SJSA1 (cell line): ENCODE data around the gene NCSTN. TPM values are rescaled to one million over a fixed set of nuclear protein-coding genes. Genes with fewer than 3 reads are reported as not detected.
A peak's percentile ranks its signal among the peaks of the same experiment; 100 is the strongest.

Experiments used
- DNase-seq, 2 experiments: peaks; one replicate each; pipeline ENCODE4 v3.0.0-alpha.2; 2015 to 2020; ENCODE audit warnings: low spot score in 2 of 2, low read depth in 1 of 2
- H3K27ac ChIP-seq: fragments of 250-450 bp; sonication (Bioruptor Pico); 2 replicates; pipeline ENCODE4 v1.5.1; 2020; ENCODE audit warnings: mild to moderate bottlenecking, moderate library complexity
- H3K27me3 ChIP-seq: fragments of 250-450 bp; sonication (Bioruptor Pico); replicated peaks from 2 replicates; pipeline ENCODE4 v1.5.1; 2020; ENCODE audit warnings: mild to moderate bottlenecking, moderate library complexity
- H3K36me3 ChIP-seq: fragments of 250-450 bp; sonication (Bioruptor Pico); 2 replicates; pipeline ENCODE4 v1.5.1; 2020; ENCODE audit warnings: mild to moderate bottlenecking
- H3K4me1 ChIP-seq: fragments of 250-450 bp; sonication (Bioruptor Pico); replicated peaks from 2 replicates; pipeline ENCODE4 v1.6.1; 2021; ENCODE audit warnings: mild to moderate bottlenecking
- H3K4me3 ChIP-seq: fragments of 250-450 bp; sonication (Bioruptor Pico); 2 replicates; pipeline ENCODE4 v1.5.1; 2020; ENCODE audit warnings: mild to moderate bottlenecking
- H3K9me3 ChIP-seq: fragments of 250-450 bp; sonication (Bioruptor Pico); replicated peaks from 2 replicates; pipeline ENCODE4 v1.5.1; 2020; ENCODE audit warnings: mild to moderate bottlenecking
- total RNA-seq: library from RNA; depleted of rRNA; stranded (reverse); fragments of >200 nt; shearing (Covaris generic); gene quantifications from 2 replicates; pipeline ENCODE4 v1.2.3, GENCODE V29; 2014; rRNA removed

The NCSTN gene
- 48.4 and 58.5 TPM in 2 replicates for total RNA-seq

- peak within 1 kb of the TSS; percentile 73 for H3K4me3 ChIP-seq
- H3K27ac ChIP-seq = peak within 1 kb of the TSS; percentile 78
- no peaks in the 10 kb centered on the region for H3K27me3 ChIP-seq
- H3K36me3 ChIP-seq = peaks cover 76% of the 10 kb centered on the region
- peaks cover 13% of the 10 kb centered on the region for H3K4me1 ChIP-seq
- DNase-seq = peak; percentile 94 to 95
- no peaks in the 10 kb centered on the region for H3K9me3 ChIP-seq
Measured at GRCh38 chr1:160342953-160343869, at the start of gene NCSTN, which contains the start of gene COPA. Gene NCSTN (plus strand): TSS chr1:160343383. CDS start chr1:160343397, 14 bp downstream. Gene COPA (minus strand): TSS chr1:160343250. CDS start chr1:160343170, 80 bp downstream.

- Histone ChIP-seq H3K27ac (no peak overlapping the region), H3K27me3 (no peaks in the 10 kb centered on the region), H3K4me1 (no peaks in the 10 kb centered on the region), H3K4me3 (no peak overlapping the region), H3K9me3 (0 out of 2 replicates have a peak, but pooled peaks cover 2% of the 10 kb centered on the region), H3K36me3 (peaks cover 98% of the 10 kb centered on the region)
- DNase-seq = no peak
Measured at GRCh38 chr1:160296036-160296435, 47.1 kb upstream of the NCSTN start.

DNA sequence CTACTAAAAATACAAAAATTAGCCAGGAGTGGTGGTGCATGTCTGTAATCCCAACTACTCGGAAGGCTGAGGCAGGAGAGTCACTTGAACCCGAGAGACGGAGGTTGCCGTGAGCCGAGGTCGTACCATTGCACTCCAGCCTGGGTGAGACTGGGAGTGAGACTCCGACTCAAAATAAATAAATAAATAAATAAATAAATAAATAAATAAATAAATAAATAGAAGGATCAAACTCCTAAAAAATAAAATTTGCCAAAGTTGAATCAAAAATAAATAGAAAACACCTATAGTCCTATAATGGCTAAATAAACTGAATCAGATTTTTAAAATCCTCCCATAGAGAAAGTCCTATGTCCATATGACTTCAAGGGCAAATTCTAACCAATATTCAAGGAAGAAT lies 43.0 kb upstream of the NCSTN start:
- no peaks in the 10 kb centered on the region for H3K27me3 ChIP-seq
- H3K4me3 ChIP-seq = no peak overlapping the region
- DNase-seq = no peak
- peaks cover 93% of the 10 kb centered on the region for H3K36me3 ChIP-seq
- H3K4me1 ChIP-seq = no peaks in the 10 kb centered on the region
- no peaks in the 10 kb centered on the region for H3K9me3 ChIP-seq
- no peak overlapping the region for H3K27ac ChIP-seq

GRCh38 chr1:160307118-160307791 lies 35.9 kb upstream of the NCSTN start:
- peaks cover 98% of the 10 kb centered on the region for H3K36me3 ChIP-seq
- H3K4me1 ChIP-seq = no peaks in the 10 kb centered on the region
- no peaks in the 10 kb centered on the region for H3K9me3 ChIP-seq
- no peak overlapping the region for H3K4me3 ChIP-seq
- no peak for DNase-seq
- no peaks in the 10 kb centered on the region for H3K27me3 ChIP-seq
- no peak overlapping the region for H3K27ac ChIP-seq

DNA sequence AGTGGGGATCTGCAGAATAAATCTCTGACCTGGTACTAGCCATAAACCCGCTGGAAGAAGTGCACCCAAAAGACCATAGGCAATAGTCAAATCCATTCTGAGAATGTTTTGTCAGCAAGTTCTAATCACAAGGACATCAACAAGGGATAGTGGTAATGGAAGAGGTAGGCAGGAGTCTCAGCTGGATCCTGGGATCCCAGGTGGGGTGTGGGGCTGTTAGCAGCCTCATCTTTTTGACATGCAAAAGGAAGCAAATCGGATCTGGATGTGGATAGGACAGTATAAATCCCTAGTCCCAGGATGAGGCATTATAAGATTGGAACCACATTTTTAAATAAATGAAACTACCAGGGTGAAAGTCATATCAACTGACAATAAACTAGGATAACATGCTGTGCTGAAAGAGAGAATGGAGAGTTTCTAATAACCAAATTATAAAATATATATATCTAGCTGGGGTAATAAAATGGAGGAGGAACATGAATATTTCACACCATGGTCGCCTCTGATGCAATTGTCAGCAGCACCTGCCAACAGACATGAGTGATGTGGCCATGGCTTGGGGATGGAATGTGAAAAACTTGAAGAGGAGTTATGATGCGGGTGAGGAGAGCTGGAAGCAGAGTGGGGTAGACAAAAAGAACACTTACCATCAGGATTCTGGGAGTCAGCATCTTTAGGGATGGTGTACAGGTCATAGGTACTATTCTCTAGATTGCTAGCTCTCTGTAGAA lies 34.6 kb upstream of the NCSTN start:
- no peaks in the 10 kb centered on the region for H3K27me3 ChIP-seq
- H3K9me3 ChIP-seq = no peaks in the 10 kb centered on the region
- no peak overlapping the region for H3K4me3 ChIP-seq
- H3K36me3 ChIP-seq = peaks cover 100% of the 10 kb centered on the region
- H3K27ac ChIP-seq = no peak overlapping the region
- H3K4me1 ChIP-seq = no peaks in the 10 kb centered on the region
- DNase-seq = no peak

DNA sequence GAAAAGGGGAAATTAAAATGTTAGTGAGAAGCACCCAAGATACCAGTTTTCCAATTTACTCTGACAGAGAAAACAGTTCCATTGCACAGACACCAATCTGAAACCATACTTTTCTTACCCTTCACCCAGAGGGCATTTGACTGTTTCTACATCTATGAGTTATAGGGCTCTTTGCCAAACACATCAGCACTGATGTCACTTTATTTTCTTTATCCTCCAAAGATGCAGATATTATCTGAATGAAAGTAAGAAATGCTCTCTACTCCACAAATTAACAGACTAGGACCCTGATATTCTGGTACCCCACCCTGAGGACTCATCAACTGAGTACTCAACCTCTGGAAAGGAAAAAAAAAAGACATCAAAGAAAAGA lies 34.0 kb upstream of the NCSTN start:
- H3K36me3 ChIP-seq = peaks cover 100% of the 10 kb centered on the region
- H3K4me3 ChIP-seq = no peak overlapping the region
- no peak overlapping the region for H3K27ac ChIP-seq
- no peaks in the 10 kb centered on the region for H3K27me3 ChIP-seq
- H3K9me3 ChIP-seq = no peaks in the 10 kb centered on the region
- DNase-seq = no peak
- no peaks in the 10 kb centered on the region for H3K4me1 ChIP-seq

DNA sequence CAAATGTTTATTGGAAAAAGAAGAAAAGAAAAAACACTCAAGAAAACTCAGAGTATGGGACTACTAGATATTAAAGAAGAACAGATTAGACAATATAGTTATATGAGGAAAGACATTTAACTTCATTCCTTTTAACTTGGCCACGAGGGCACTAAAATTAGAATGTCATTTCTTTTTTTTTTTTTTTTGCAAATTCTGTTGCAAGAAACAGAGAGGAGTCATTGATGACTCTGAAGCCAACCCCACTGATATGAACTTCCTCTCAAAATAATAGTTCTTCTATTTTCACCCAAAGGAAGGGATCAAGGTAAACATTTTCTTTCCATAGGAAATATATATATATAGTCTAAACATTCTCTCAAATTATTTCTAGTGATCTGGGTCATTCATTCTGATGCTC lies 33.6 kb upstream of the NCSTN start:
- H3K9me3 ChIP-seq = no peaks in the 10 kb centered on the region
- no peak overlapping the region for H3K27ac ChIP-seq
- H3K36me3 ChIP-seq = peaks cover 100% of the 10 kb centered on the region
- DNase-seq = no peak
- H3K4me1 ChIP-seq = no peaks in the 10 kb centered on the region
- H3K4me3 ChIP-seq = no peak overlapping the region
- no peaks in the 10 kb centered on the region for H3K27me3 ChIP-seq

- Histone ChIP-seq H3K27me3 (no peaks in the 10 kb centered on the region), H3K4me1 (no peaks in the 10 kb centered on the region), H3K9me3 (no peaks in the 10 kb centered on the region), H3K36me3 (peaks cover 88% of the 10 kb centered on the region), H3K4me3 (no peak overlapping the region), H3K27ac (no peak overlapping the region)
- no peak for DNase-seq
Measured at GRCh38 chr1:160315359-160315758, 27.8 kb upstream of the NCSTN start.

- H3K36me3 ChIP-seq = peaks cover 80% of the 10 kb centered on the region
- no peaks in the 10 kb centered on the region for H3K27me3 ChIP-seq
- H3K27ac ChIP-seq = no peak overlapping the region
- DNase-seq = no peak
- H3K9me3 ChIP-seq = no peaks in the 10 kb centered on the region
- H3K4me3 ChIP-seq = no peak overlapping the region
- no peaks in the 10 kb centered on the region for H3K4me1 ChIP-seq
Measured at GRCh38 chr1:160322831-160323230, 20.4 kb upstream of the NCSTN start.

- Histone ChIP-seq H3K27me3 (no peaks in the 10 kb centered on the region), H3K9me3 (no peaks in the 10 kb centered on the region), H3K4me3 (no peak overlapping the region), H3K27ac (no peak overlapping the region), H3K36me3 (peaks cover 91% of the 10 kb centered on the region), H3K4me1 (no peaks in the 10 kb centered on the region)
- DNase-seq = no peak
Measured at GRCh38 chr1:160325252-160325651, 17.9 kb upstream of the NCSTN start.

DNA sequence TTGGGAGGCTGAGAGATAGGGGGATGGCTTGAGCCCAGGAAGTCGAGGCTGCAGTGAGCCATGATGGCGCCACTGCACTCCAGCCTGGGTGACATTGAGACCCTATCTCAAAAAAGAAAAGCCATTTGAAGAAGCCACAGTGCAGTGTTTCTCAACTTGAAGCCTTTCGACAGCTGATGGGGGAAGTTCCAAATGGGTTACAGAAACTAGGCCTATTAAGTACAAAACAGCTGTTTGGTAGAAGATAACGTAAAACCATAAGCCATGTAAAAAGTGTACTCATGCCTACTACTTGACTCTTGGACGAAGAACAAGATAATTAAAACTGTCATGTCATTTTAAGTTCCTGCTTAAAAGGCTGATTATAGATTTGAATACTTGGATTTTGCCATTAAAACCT lies 16.8 kb upstream of the NCSTN start:
- peaks cover 94% of the 10 kb centered on the region for H3K36me3 ChIP-seq
- H3K4me1 ChIP-seq = no peaks in the 10 kb centered on the region
- no peaks in the 10 kb centered on the region for H3K27me3 ChIP-seq
- H3K27ac ChIP-seq = no peak overlapping the region
- no peak overlapping the region for H3K4me3 ChIP-seq
- H3K9me3 ChIP-seq = no peaks in the 10 kb centered on the region
- no peak for DNase-seq

GRCh38 chr1:160328184-160328583 lies 15.0 kb upstream of the NCSTN start:
- no peaks in the 10 kb centered on the region for H3K4me1 ChIP-seq

DNA sequence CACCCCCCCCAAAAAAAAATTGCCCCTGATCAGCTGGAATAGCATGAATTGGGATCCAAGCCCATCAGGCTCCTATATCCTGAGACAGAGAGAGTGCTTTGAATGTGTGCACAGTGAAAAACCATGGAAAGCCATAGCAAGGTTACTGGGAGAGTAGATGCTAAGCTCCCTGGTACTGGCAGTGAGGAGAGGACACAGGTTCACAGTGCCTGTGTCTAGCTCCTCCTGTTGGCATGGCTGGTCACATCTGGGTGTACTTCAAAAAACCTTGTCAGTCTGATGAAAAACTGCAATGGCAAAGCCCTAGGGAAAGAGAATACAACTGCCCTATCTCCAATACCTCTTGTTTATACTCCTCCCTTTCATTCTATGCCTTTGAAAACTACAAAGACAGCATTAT lies 13.1 kb upstream of the NCSTN start:
- H3K4me1 ChIP-seq = no peaks in the 10 kb centered on the region
- no peak overlapping the region for H3K4me3 ChIP-seq
- H3K27me3 ChIP-seq = no peaks in the 10 kb centered on the region
- H3K9me3 ChIP-seq = no peaks in the 10 kb centered on the region
- no peak for DNase-seq
- H3K27ac ChIP-seq = no peak overlapping the region
- H3K36me3 ChIP-seq = peaks cover 97% of the 10 kb centered on the region

More at GRCh38 chr1:160328184-160328583, 15.0 kb upstream of the NCSTN start:
- Histone ChIP-seq H3K27me3 (no peaks in the 10 kb centered on the region), H3K9me3 (no peaks in the 10 kb centered on the region), H3K4me3 (no peak overlapping the region), H3K27ac (no peak overlapping the region), H3K36me3 (peaks cover 94% of the 10 kb centered on the region)
- DNase-seq = no peak
